WI38 (cell line): ENCODE data around the gene TK2.
"Not testable (repeated sequence)": the region's sequence is repeated elsewhere in the genome, so short reads cannot be mapped to it uniquely, and the experiment has no call there.

Source experiments
- H3K4me3 ChIP-seq: 2 replicates; pipeline ENCODE4 v1.5.1; 2011; ENCODE audit warnings: low read depth, mild to moderate bottlenecking, control low read depth, low read length
- CTCF ChIP-seq: IDR thresholded peaks from 2 replicates; pipeline ENCODE4 v1.5.1; 2012; ENCODE audit warnings: low read depth, mild to moderate bottlenecking, control low read depth, low read length

Gene TK2

GRCh38 chr16:66471264-66471663 is 78.7 kb downstream of the TK2 start:
- TF ChIP-seq CTCF: no peak
- no peak overlapping the region for H3K4me3 ChIP-seq

GRCh38 chr16:66470556-66470955 is 79.4 kb downstream of the TK2 start:
- no peak for TF ChIP-seq CTCF
- no peak overlapping the region for H3K4me3 ChIP-seq

GRCh38 chr16:66469947-66470546 is 79.9 kb downstream of the TK2 start:
- no peak overlapping the region for H3K4me3 ChIP-seq
- TF ChIP-seq CTCF: no peak

- H3K4me3 ChIP-seq: no peak overlapping the region
- TF ChIP-seq CTCF: no peak
Measured at GRCh38 chr16:66469291-66469946, 80.5 kb downstream of the TK2 start.

GRCh38 chr16:66468321-66468965 is 81.5 kb downstream of the TK2 start:
- H3K4me3 ChIP-seq: no peak overlapping the region
- no peak for TF ChIP-seq CTCF

GRCh38 chr16:66467611-66468010 is 82.3 kb downstream of the TK2 start:
- no peak for TF ChIP-seq CTCF
- no peak overlapping the region for H3K4me3 ChIP-seq

- H3K4me3 ChIP-seq: not testable (repeated sequence)
Measured at GRCh38 chr16:66466636-66467035, 83.3 kb downstream of the TK2 start.

- H3K4me3 ChIP-seq: not testable (repeated sequence)
Measured at GRCh38 chr16:66465946-66466345, 84.0 kb downstream of the TK2 start.
